Stimulated activated naive CD8-positive, alpha-beta T cell treated with anti-CD3 and anti-CD28 coated beads, Interleukin-15, amount 100 ng/mL, for 72 hours (primary cell): Measurements from ENCODE around the gene KIF2B.
"Not testable (repeated sequence)": the region's sequence is repeated elsewhere in the genome, so short reads cannot be mapped to it uniquely, and the experiment has no call there.

ENCODE experiments used
- ATAC-seq: fragments of 150-1000 bp; cut with Tn5 transposase; 2 replicates; pipeline ENCODE4 v1.10.0; 2021; ENCODE audit warnings: mild to moderate bottlenecking, moderate library complexity
- DNase-seq, 2 donors: peaks; one replicate each; pipeline ENCODE4 v3.0.0; 2021 to 2022
- H3K27ac Mint-ChIP-seq, 2 donors: one replicate each; pipeline ENCODE4 v1.8.0; 2022; ENCODE audit warnings: mild to moderate bottlenecking in 2 of 2, mixed read lengths in 2 of 2, moderate library complexity in 2 of 2
- H3K27me3 Mint-ChIP-seq: one replicate; pipeline ENCODE4 v1.8.0; 2022; ENCODE audit warnings: mixed read lengths
- H3K4me1 Mint-ChIP-seq: one replicate; pipeline ENCODE4 v1.8.0; 2022; ENCODE audit warnings: mild to moderate bottlenecking, mixed read lengths
- H3K4me3 Mint-ChIP-seq, 2 donors: one replicate each; pipeline ENCODE4 v1.8.0; 2022; ENCODE audit warnings: mild to moderate bottlenecking in 2 of 2, mixed read lengths in 2 of 2, moderate library complexity in 1 of 2
- H3K9me3 Mint-ChIP-seq, 2 donors: one replicate each; pipeline ENCODE4 v1.8.0; 2022; ENCODE audit warnings: mixed read lengths in 2 of 2

Gene KIF2B

DNA sequence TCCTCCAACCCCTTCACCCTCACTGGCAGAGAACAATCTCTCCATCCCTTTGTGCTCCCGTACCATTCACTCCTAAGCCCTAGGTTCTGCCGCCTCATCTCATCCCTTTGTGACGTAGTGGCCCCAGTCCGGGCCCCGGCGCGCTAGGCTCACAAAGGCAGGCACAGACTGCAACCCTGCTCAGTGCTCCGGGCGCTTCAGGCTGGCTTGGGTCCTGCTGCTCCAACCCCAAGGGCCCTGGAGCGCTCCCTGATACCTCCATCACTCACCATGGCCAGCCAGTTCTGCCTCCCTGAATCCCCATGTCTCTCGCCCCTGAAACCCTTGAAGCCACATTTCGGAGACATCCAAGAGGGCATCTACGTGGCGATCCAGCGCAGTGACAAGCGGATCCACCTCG, at the start of gene KIF2B:
Gene KIF2B (plus strand): TSS at position 164 of the 400 bp plus-strand sequence. CDS start 107 bp downstream, at position 271.
- Mint-ChIP-seq H3K4me3 (no peak within 1 kb of the TSS), H3K4me1 (no peaks in the 10 kb centered on the region), H3K27ac (no peak within 1 kb of the TSS), H3K9me3 (peaks cover 0 to 30% of the 10 kb centered on the region in 2 donors), H3K27me3 (no peaks in the 10 kb centered on the region)
- DNase-seq (no peak), ATAC-seq (no peak)

DNA sequence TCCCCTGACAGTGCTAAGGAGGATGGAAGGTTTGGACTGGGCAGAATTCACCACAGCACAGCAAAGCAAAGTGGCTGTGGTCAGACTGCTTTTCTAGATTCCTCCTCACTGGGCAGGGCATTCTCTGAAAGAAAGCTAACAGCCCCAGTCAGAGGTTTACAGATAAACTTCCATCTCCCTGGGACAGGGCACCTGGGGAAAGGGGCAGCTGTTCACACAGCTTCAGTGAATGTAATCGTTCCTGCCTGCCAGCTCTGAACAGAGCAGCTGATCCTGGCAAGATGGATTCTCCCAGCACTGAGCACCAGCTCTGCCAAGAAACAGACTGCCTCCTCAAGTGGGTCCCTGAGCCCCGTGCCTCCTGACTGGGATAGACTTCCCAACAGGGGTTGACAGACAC, 42.4 kb upstream of the KIF2B start:
- Mint-ChIP-seq H3K4me3 (no peak overlapping the region), H3K27me3 (no peaks in the 10 kb centered on the region), H3K27ac (no peak overlapping the region), H3K9me3 (peaks cover 0 to 22% of the 10 kb centered on the region in 2 donors), H3K4me1 (no peaks in the 10 kb centered on the region)
- DNase-seq (no peak), ATAC-seq (no peak)

GRCh38 chr17:53791551-53791950, 31.2 kb upstream of the KIF2B start:
- H3K9me3 Mint-ChIP-seq = no peaks in the 10 kb centered on the region
- no peak overlapping the region for H3K4me3 Mint-ChIP-seq
- DNase-seq (no peak), ATAC-seq (no peak)
- H3K4me1 Mint-ChIP-seq = no peaks in the 10 kb centered on the region
- H3K27me3 Mint-ChIP-seq = no peaks in the 10 kb centered on the region
- no peak overlapping the region for H3K27ac Mint-ChIP-seq

- H3K4me1 Mint-ChIP-seq = no peaks in the 10 kb centered on the region
- no peak for ATAC-seq
Measured at GRCh38 chr17:53792451-53792850, 30.3 kb upstream of the KIF2B start.

GRCh38 chr17:53792997-53793396, 29.7 kb upstream of the KIF2B start:
- ATAC-seq = no peak
- H3K27me3 Mint-ChIP-seq = no peaks in the 10 kb centered on the region
- DNase-seq = no peak
- H3K4me3 Mint-ChIP-seq = no peak overlapping the region
- H3K27ac Mint-ChIP-seq = no peak overlapping the region
- H3K9me3 Mint-ChIP-seq = no peaks in the 10 kb centered on the region
- no peaks in the 10 kb centered on the region for H3K4me1 Mint-ChIP-seq

More at GRCh38 chr17:53792451-53792850, 30.3 kb upstream of the KIF2B start:
- no peak for DNase-seq
- no peak overlapping the region for H3K4me3 Mint-ChIP-seq
- no peaks in the 10 kb centered on the region for H3K9me3 Mint-ChIP-seq
- no peak overlapping the region for H3K27ac Mint-ChIP-seq
- H3K27me3 Mint-ChIP-seq = no peaks in the 10 kb centered on the region

DNA sequence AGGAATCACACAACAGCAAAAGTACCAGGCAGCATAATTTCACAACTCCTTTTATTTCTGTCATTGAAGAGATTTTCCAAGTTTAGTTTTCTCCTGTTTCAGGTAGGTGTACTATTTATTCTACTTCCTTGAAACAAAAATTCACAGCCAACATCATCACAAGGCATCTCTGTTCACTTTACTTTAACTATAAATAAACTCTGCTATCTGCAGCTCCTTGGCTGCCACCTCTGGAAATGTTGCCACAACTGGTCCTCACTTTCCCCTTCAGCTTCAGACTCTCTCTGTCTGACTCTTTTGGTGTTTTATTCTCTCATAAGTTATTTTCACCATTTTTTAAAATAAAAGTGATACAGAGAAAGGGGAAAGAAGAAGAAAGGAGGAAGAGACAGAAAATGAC, 27.9 kb upstream of the KIF2B start:
- no peaks in the 10 kb centered on the region for H3K9me3 Mint-ChIP-seq
- ATAC-seq = no peak
- no peak overlapping the region for H3K27ac Mint-ChIP-seq
- H3K27me3 Mint-ChIP-seq = no peaks in the 10 kb centered on the region
- DNase-seq = no peak
- no peak overlapping the region for H3K4me3 Mint-ChIP-seq
- H3K4me1 Mint-ChIP-seq = no peaks in the 10 kb centered on the region

DNA sequence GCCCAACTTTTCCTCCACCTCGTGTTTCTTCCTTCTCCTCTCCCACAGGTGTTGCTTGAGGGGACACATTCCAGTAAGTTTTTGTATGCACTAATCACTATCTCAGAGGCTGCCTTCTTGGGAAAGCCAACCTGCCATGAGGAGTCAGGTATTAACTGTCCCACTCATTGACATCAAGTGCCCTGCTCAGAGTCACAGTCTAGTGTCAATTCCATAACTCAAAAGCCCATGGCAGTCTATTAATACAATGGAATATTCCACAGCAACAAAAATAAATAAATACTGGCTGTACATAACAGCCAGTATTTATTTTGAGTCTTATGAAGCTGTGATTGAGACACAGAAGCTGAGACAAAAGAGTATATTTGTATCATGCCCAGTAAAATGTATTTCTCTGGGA, 26.1 kb upstream of the KIF2B start:
- H3K4me1 Mint-ChIP-seq = no peaks in the 10 kb centered on the region
- no peaks in the 10 kb centered on the region for H3K27me3 Mint-ChIP-seq
- DNase-seq = no peak
- H3K4me3 Mint-ChIP-seq = no peak overlapping the region
- H3K9me3 Mint-ChIP-seq = no peaks in the 10 kb centered on the region
- no peak overlapping the region for H3K27ac Mint-ChIP-seq
- no peak for ATAC-seq

- H3K4me1 Mint-ChIP-seq = no peaks in the 10 kb centered on the region
- no peaks in the 10 kb centered on the region for H3K9me3 Mint-ChIP-seq
- no peak overlapping the region for H3K4me3 Mint-ChIP-seq
- no peak overlapping the region for H3K27ac Mint-ChIP-seq
- no peak for DNase-seq
- ATAC-seq = no peak
- no peaks in the 10 kb centered on the region for H3K27me3 Mint-ChIP-seq
Measured at GRCh38 chr17:53797501-53797900, 25.2 kb upstream of the KIF2B start.

DNA sequence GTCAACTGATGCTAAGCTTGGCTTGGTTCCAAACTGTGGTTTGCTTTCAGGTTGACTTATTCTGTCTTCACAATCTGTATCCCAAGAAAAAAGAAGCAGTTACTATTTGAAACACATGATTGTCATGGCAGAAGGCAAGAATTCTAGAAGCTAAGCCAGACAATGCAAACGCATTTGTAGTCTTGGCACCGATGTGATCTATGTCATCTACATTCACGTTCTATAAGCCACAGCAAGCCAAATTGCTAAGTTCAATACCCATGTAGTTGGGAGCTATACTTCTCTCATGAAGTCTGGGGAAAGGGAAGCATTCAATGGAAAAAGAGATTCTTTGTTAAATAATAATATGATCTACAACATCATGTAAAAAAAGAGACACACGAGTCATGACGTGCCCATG, 18.3 kb upstream of the KIF2B start:
- no peaks in the 10 kb centered on the region for H3K9me3 Mint-ChIP-seq
- H3K4me3 Mint-ChIP-seq = no peak overlapping the region
- H3K27me3 Mint-ChIP-seq = no peaks in the 10 kb centered on the region
- DNase-seq (no peak), ATAC-seq (no peak)
- no peaks in the 10 kb centered on the region for H3K4me1 Mint-ChIP-seq
- no peak overlapping the region for H3K27ac Mint-ChIP-seq

- H3K4me3 Mint-ChIP-seq = no peak overlapping the region
- no peaks in the 10 kb centered on the region for H3K27me3 Mint-ChIP-seq
- no peak for ATAC-seq
- H3K27ac Mint-ChIP-seq = no peak overlapping the region
- no peaks in the 10 kb centered on the region for H3K9me3 Mint-ChIP-seq
- H3K4me1 Mint-ChIP-seq = no peaks in the 10 kb centered on the region
- no peak for DNase-seq
Measured at GRCh38 chr17:53806473-53806872, 16.3 kb upstream of the KIF2B start.

DNA sequence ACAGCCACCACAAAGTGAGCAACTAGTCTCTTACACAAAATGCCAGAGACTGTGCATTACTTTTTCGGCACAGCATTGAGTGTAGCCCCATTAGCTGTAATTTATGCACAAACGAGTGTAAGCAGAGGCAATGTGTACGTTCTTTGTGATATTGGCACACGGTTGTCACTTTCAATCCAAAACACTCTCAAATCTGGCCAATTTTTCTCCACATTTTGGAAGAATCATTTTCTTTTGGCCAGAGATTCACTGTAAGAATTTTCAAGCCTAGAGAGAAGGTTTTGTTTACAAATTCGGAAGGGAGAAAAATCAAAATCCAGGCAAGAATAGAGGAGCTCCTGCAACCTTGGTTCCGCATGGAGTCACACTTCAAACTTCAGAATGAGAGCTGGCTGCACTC, 15.4 kb upstream of the KIF2B start:
- H3K27ac Mint-ChIP-seq = no peak overlapping the region
- ATAC-seq (no peak), DNase-seq (no peak)
- no peak overlapping the region for H3K4me3 Mint-ChIP-seq
- no peaks in the 10 kb centered on the region for H3K9me3 Mint-ChIP-seq
- no peaks in the 10 kb centered on the region for H3K27me3 Mint-ChIP-seq
- H3K4me1 Mint-ChIP-seq = no peaks in the 10 kb centered on the region

- Mint-ChIP-seq H3K27me3 (no peaks in the 10 kb centered on the region), H3K9me3 (peaks cover 0 to 14% of the 10 kb centered on the region in 2 donors), H3K27ac (no peak overlapping the region), H3K4me3 (no peak overlapping the region), H3K4me1 (no peaks in the 10 kb centered on the region)
- DNase-seq = no peak
- no peak for ATAC-seq
Measured at GRCh38 chr17:53818271-53818670, 4.5 kb upstream of the KIF2B start.

DNA sequence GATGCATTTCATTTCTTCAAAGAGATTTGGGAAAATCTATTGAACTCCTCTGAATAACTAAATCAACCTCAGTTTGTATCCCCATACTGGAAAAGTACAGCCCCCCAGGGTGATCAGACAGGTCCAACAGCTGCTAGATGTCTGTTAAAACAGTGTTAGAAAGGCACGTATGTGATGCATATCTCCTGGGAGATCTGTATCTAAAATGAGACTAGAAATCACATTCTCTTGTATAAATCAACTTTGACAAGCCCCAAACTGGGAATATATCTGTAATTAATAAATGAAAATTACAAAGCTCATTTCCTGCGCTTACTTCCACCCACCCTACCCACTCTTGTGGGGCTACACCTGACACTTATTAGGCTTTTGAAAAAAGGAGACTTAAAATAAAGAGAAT, 3.8 kb upstream of the KIF2B start:
- DNase-seq (no peak), ATAC-seq (no peak)
- no peaks in the 10 kb centered on the region for H3K27me3 Mint-ChIP-seq
- no peak overlapping the region for H3K27ac Mint-ChIP-seq
- no peak overlapping the region for H3K4me3 Mint-ChIP-seq
- peaks cover 0 to 20% of the 10 kb centered on the region in 2 donors for H3K9me3 Mint-ChIP-seq
- no peaks in the 10 kb centered on the region for H3K4me1 Mint-ChIP-seq

GRCh38 chr17:53819956-53820355, 2.8 kb upstream of the KIF2B start:
- no peaks in the 10 kb centered on the region for H3K27me3 Mint-ChIP-seq
- ATAC-seq = no peak
- no peaks in the 10 kb centered on the region for H3K4me1 Mint-ChIP-seq
- no peak overlapping the region for H3K27ac Mint-ChIP-seq
- peaks cover 0 to 30% of the 10 kb centered on the region in 2 donors for H3K9me3 Mint-ChIP-seq
- no peak overlapping the region for H3K4me3 Mint-ChIP-seq
- no peak for DNase-seq

DNA sequence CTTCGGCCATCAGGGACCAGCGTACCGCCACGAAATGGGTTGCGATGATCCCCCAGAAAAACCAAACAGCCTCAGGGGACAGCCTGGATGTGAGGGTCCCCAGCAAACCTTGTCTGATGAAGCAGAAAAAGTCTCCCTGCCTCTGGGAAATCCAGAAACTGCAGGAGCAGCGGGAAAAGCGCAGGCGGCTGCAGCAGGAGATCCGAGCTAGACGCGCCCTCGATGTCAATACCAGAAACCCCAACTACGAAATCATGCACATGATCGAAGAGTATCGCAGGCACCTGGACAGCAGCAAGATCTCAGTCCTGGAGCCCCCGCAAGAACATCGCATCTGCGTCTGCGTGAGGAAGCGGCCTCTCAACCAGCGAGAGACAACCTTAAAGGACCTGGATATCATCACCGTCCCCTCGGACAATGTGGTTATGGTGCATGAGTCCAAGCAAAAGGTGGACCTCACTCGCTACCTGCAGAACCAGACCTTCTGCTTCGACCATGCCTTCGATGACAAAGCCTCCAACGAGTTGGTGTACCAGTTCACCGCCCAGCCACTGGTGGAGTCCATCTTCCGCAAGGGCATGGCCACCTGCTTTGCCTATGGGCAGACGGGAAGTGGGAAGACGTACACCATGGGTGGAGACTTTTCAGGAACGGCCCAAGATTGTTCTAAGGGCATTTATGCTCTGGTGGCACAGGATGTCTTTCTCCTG, 769 bp downstream of the KIF2B start:
- no peak for ATAC-seq
- Mint-ChIP-seq H3K4me1 (no peaks in the 10 kb centered on the region), H3K4me3 (no peak overlapping the region), H3K9me3 (peaks cover 0 to 30% of the 10 kb centered on the region in 2 donors), H3K27ac (no peak overlapping the region), H3K27me3 (no peaks in the 10 kb centered on the region)
- no peak for DNase-seq

- H3K27ac Mint-ChIP-seq, H3K9me3 Mint-ChIP-seq, H3K4me1 Mint-ChIP-seq, H3K27me3 Mint-ChIP-seq, DNase-seq, H3K4me3 Mint-ChIP-seq, ATAC-seq: not testable (repeated sequence)
Measured at GRCh38 chr17:53834771-53835170, 12.0 kb downstream of the KIF2B start.

DNA sequence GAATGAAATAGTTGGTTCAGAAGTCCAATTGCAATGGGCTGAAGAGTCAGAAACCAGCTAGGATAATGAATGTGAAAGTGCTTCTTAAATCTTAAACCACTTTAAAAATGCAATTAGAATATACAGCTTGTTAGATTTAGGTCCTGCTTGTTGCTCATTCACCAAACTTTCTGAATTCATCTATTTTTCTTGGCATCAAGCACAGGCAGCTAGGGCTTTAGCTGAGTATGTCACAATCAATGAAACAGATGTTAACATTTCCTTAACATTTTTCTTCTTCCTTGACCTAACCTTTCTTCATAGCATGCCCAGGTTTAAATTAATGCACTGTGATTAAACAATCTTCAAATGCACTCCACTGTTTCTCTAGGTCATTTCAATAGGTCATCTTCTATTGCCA, 14.4 kb downstream of the KIF2B start:
- H3K9me3 Mint-ChIP-seq = peaks cover 0 to 8% of the 10 kb centered on the region in 2 donors
- H3K27ac Mint-ChIP-seq = no peak overlapping the region
- H3K4me1 Mint-ChIP-seq = no peaks in the 10 kb centered on the region
- ATAC-seq (no peak), DNase-seq (no peak)
- H3K4me3 Mint-ChIP-seq = no peak overlapping the region
- H3K27me3 Mint-ChIP-seq = no peaks in the 10 kb centered on the region
